Activated T-helper 1 cell treated with Interleukin-2 at 50 U/mL for 16 hours (primary cell): Measurements from ENCODE around the gene RGS14.

Experiments used
- DNase-seq: peaks from one replicate; pipeline ENCODE4 v3.0.0-alpha.2; 2020; ENCODE audit warnings: low read depth

Gene RGS14

DNA sequence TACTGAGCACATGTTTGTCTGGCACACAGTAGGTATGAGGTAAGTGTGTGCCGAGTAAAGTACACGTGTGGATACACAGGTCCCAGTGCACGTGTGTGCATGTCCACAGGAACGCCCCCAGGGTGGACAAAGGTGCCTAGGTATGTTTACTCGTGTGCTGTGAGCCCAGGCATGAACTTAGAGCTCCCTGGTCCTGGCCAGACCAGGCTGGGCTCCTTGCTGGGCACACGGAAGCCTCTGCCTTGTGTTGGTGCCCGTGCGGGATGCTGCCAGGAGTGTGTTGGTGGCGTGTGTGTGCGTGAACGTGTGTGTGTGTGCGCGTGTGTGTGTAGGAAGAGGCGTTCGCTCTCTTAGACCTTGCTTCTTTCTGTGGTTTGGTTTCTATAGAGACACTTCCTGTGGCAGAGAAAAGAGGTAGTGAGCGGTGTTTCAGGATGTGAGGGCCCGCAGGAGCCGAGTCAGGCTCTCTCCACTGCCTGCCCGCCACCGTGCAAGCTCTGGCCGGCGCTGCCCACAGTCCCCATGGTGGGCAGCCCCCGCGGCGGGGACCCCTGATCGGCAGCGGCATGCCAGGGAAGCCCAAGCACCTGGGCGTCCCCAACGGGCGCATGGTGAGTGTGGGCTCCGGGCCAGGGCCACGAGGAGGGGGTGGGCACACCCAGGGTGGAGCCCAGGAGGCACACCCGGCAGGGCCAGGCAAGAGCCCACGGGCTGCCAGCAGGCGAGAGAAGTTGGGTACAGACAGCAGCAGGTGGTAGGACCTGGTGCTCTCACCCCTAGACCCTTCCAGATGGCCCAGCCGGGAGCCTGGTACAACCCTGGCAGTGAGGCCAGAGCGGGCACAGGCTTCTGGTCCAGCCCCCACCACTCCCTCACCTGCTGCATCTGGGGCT, at the start of gene RGS14:
Gene RGS14, plus strand, starts transcription at position 466 of the 893 bp plus-strand sequence. Its CDS starts 101 bp downstream, at position 567.
- peak; percentile 62 for DNase-seq

DNA sequence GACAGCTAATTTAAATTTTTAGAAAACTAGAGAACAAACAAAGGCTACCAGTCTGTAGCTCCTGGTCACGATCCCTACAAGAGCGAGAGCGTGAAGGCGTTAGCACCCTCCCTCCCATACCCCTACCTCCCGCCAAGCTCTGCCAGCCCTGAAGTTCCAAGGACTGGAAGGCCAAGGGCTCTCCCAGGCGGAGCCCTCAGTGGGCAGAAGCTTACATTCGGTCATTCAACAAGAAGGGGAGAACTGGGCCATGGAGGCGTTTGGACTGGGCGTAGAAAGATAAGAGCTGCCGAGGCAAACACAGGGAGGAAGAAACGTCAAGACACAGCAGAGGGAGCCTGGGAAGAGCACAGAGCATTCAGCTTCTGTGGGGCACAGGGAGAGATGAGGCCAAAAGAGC, 49.0 kb upstream of the RGS14 start:
- DNase-seq: no peak

- DNase-seq: peak; percentile 55
Observed at GRCh38 chr5:177309351-177310191, 48.2 kb upstream of the RGS14 start.

- no peak for DNase-seq
Observed at GRCh38 chr5:177310332-177310731, 47.4 kb upstream of the RGS14 start.

DNA sequence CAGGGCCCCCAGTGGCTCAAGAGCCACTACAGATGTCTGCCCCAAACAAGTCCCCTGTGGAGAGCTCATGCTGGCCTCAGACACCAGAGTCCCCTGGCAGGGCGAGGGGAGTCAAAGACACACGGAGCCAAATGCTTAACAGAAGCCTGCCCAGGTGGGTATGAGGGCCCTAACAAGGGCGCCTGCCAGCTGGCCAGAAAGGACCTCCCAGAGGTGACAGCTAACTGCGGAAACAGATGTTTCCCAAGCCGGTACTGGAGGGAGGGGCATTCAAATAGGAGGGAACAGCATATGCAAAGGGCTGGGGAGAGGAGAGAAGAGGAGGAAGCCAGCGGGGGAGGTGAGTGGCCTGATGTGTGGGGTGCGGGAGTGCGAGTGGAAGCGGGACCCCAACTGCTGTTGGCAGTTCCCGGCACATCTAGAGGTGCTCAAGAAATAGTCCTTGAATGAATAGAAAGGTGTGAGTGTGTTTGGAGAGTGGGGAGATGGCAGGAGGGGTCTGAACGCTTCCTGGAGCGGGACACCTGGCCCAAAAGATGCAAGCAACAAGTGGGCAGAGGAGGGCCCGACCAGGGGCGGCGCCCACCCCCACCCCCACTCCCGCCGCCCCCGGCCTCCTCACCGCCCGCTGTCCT, 46.9 kb upstream of the RGS14 start:
- no peak for DNase-seq

DNA sequence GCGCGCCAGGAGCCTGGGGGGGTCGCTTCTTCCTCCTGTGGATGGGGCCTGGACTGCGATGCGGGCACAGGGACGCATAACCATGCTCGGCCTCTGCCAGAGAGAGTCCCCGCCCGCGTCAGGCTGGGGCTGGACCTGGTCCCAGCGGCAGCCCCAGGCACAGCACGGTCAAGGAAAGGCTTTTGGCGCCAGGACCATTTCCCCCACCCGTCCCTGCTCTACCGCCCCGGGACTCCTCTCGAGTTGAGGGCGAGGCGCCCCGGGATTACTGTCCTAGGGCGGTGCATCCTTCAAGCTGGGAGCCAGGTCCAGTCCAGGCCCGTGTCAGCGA, 46.4 kb upstream of the RGS14 start:
- no peak for DNase-seq

GRCh38 chr5:177311723-177312648, 45.7 kb upstream of the RGS14 start, which contains the start of gene MXD3:
MXD3 (minus strand) TSS chr5:177311898; CDS start chr5:177311830, 68 bp downstream.
- peak; percentile 86 for DNase-seq

- DNase-seq: no peak
Observed at GRCh38 chr5:177312649-177313181, 45.0 kb upstream of the RGS14 start.

DNA sequence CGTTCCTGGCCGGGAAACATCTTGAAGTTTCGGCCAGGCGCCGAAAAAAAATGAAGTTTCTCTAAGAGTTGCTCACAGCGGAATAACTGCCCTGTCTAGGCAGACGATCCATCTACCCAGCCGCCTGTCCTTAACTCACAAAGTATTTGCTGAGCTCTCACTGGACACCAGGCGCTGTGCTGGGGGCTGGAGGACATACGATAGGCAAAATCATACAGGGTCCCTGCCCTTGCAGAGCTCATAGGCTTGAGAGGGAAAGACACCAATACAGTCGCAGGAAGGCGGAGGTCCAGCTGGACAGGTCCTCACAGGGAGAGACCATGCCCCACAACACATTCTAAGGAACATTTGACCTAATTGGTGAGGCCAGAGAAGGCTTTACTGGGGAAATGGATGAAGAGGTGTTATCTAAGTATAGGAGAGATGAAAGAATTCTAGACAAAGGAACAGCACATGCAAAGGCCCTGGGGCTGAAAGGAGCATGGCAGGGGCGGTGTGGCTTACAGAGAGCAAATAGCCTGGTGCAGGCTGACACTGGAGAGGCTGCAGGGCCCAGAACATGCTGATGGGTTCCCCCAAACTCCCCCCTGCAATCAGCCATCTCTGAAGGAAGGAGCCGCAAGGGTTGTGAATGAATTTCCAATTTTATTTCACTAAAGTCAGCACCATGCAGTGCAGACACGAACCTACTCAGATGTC, 44.0 kb upstream of the RGS14 start:
- no peak for DNase-seq

GRCh38 chr5:177314376-177315342, 43.1 kb upstream of the RGS14 start:
- DNase-seq: no peak

- no peak for DNase-seq
Observed at GRCh38 chr5:177315411-177315810, 42.3 kb upstream of the RGS14 start.

GRCh38 chr5:177316005-177316404, 41.7 kb upstream of the RGS14 start:
- no peak for DNase-seq

DNA sequence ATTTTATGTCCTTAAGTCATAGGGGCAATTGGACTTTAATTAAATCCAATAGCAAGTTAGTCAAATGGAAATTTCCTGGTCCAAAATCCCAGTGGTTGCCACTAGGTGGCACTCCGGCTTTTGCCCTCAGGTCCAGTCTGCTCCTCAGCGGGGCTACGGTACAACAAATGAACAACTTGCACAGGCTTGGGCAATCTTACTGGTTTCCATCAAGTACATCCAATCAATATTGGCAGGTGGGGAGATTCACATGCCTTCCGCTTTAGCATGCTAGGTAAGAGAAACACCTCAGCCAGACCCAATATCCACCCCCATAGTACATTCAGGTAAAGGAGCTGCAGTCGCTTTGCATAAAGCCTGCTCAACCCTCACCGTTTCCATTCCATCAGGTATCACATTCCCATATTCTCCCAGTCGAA, 39.8 kb upstream of the RGS14 start:
- DNase-seq: peak; percentile 53

DNA sequence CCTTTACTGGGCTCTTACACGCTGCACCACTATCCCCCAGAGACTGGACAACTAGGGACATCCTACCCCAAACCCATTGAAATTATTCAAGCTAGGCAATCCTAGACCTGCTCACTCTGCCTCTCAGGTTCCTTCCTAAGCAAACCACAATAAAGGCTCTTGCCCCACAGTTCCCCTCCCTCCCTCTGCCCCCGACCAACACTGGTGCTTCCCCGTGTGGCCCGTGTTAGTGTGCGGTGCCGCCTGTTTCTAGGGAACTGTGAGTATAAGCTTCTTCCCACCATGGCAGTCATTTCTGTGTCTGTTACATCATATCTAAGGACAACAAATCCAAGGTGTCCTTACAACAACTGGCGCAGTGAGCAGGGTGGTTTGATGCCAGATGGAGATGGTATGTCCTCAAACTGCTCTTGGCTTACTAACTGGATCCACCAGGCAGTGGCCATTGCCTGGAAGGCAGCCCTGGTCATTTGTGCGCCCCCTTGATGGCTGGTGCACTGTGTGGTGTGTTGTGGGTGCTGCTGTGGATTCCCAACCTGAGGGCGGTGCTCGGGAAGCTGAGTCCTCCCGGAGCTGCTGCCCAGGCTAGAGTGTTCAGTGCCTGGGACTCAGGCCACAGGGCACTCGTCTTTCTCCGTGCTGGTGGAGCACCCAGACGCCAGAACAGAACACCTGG, 37.7 kb upstream of the RGS14 start:
- DNase-seq: no peak

GRCh38 chr5:177320879-177321278, 36.8 kb upstream of the RGS14 start:
- DNase-seq: no peak

DNA sequence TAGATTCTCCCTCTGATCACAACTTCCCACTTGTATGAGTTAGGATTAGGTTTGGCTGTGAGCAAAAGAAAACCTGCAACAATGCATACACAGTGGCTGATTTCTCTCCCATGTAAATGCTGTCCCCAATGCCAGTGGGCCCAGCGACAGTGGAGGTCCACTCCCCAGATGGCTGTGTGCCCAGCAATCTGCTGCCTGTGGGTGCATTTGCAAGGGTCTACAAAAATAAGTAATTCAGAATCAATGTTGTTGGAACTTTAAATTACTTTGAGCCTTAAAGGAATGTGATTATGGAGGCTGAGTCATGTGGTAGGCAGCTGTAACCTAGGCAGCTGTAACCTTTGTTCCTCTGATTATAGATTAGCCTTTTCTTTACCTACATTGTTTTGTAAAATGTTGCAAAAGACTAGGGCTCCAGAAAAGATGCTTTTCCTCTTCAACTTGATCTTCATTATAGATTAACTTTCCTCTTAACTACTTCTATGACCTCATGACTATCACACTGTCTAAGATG, 31.8 kb upstream of the RGS14 start:
- no peak for DNase-seq

DNA sequence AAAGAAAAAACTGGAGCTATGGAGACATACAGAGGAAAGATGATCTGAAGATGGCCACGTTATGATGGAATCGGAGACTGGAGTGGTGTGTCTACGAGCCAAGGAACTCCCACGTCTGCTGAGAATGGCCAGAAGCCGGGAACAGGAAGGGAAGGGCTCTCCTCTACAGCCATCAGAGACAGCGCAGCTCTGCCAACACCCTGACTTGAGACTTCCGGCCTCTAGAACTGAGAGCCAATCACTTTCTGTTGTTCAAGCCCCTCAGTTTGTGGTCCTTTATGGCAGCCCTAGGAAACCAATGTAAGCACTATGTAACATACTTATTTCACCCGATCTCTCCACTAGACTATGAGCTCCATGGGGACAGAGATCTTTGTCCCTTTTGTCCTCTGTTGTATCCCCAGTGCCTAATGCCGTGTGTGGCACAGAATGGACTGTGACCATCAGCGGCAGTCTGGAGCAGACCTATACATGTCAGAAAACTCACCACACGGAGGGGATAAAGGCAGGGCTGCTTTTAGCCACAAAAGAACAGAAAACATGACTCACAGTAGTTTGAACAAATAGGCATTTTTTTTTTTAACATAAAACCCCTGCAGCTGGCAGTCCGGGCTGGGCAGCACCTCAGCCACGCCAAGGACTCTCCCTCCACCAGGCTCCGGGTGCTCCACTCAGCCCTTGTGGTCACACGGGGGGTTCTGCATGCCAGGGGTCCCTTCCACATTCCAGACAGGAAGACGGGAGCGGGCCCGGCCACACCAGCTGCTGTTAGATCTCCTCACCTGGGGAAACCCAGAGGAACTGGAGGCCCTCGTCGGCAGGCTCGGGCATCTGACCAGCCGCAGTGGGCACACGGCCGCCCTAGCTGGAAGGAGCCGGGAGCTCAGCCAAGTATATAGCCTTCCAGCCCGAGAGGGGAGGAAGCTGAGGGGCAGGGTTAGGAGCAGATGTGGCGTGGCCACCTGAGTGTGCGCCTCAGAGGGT, 29.9 kb upstream of the RGS14 start:
- DNase-seq: no peak
